ENCODE measurements around the gene TMA7B. TPM values are rescaled to one million over a fixed set of nuclear protein-coding genes. Genes with fewer than 3 reads are reported as not detected.

The TMA7B gene
- total RNA-seq, 4 donors from 2014 or later: not detected

GRCh38 chr22:39979458-39979857 is 19.3 kb downstream of the TMA7B start:
- H3K4me3 ChIP-seq: no peak overlapping the region
- TF ChIP-seq EP300 (IDR thresholded peaks at IDR 0.05) (no peak), CTCF (IDR thresholded peaks at IDR 0.05) (no peak), POLR2A (IDR thresholded peaks at IDR 0.05) (no peak)
- no peaks in the 10 kb centered on the region for H3K9me3 ChIP-seq
- H3K27me3 ChIP-seq: no peaks in the 10 kb centered on the region
- WGBS, 2 donors: 89 to 93% methylated on average over 5 of the region's 5 CpGs
- no peak overlapping the region for H3K27ac ChIP-seq
- no peaks in the 10 kb centered on the region for H3K36me3 ChIP-seq
- DNase-seq (ENCODE audit: low spot score in 2 of 2): no peak
- H3K4me1 ChIP-seq: no peaks in the 10 kb centered on the region

- H3K4me1 ChIP-seq: no peaks in the 10 kb centered on the region
- H3K27me3 ChIP-seq: no peaks in the 10 kb centered on the region
- WGBS, 2 donors: 70 to 75% methylated on average over 6 of the region's 6 CpGs
Observed at GRCh38 chr22:39980596-39980995, 20.4 kb downstream of the TMA7B start.

GRCh38 chr22:39983346-39983745 is 23.1 kb downstream of the TMA7B start:
- Histone ChIP-seq H3K27me3 (no peaks in the 10 kb centered on the region), H3K4me3 (no peak overlapping the region), H3K36me3 (no peaks in the 10 kb centered on the region), H3K4me1 (no peaks in the 10 kb centered on the region), H3K9me3 (no peaks in the 10 kb centered on the region), H3K27ac (no peak overlapping the region)
- 75 to 95% methylated on average over 4 of the region's 4 CpGs for WGBS, 2 donors
- DNase-seq (ENCODE audit: low spot score in 2 of 2): no peak
- TF ChIP-seq CTCF (IDR thresholded peaks at IDR 0.05) (no peak), EP300 (IDR thresholded peaks at IDR 0.05) (no peak), POLR2A (IDR thresholded peaks at IDR 0.05) (no peak)

More at GRCh38 chr22:39980596-39980995, 20.4 kb downstream of the TMA7B start:
- H3K27ac ChIP-seq: no peak overlapping the region
- DNase-seq (ENCODE audit: low spot score in 2 of 2): no peak
- H3K4me3 ChIP-seq: no peak overlapping the region
- no peaks in the 10 kb centered on the region for H3K9me3 ChIP-seq
- TF ChIP-seq POLR2A (IDR thresholded peaks at IDR 0.05): no peak
- TF ChIP-seq EP300 (IDR thresholded peaks at IDR 0.05): no peak
- TF ChIP-seq CTCF (IDR thresholded peaks at IDR 0.05): no peak
- H3K36me3 ChIP-seq: no peaks in the 10 kb centered on the region

GRCh38 chr22:39984006-39984405 is 23.8 kb downstream of the TMA7B start:
- DNase-seq (ENCODE audit: low spot score in 2 of 2): no peak
- H3K4me3 ChIP-seq: no peak overlapping the region
- H3K36me3 ChIP-seq: no peaks in the 10 kb centered on the region
- no peaks in the 10 kb centered on the region for H3K4me1 ChIP-seq
- H3K27ac ChIP-seq: no peak overlapping the region
- TF ChIP-seq EP300 (IDR thresholded peaks at IDR 0.05) (no peak), POLR2A (IDR thresholded peaks at IDR 0.05) (no peak), CTCF (IDR thresholded peaks at IDR 0.05) (no peak)
- 51 to 60% methylated on average over 2 of the region's 2 CpGs for WGBS, 2 donors
- no peaks in the 10 kb centered on the region for H3K9me3 ChIP-seq
- H3K27me3 ChIP-seq: no peaks in the 10 kb centered on the region

GRCh38 chr22:39984746-39985145 is 24.5 kb downstream of the TMA7B start:
- no peak for DNase-seq (ENCODE audit: low spot score in 2 of 2)
- no peak for TF ChIP-seq POLR2A (IDR thresholded peaks at IDR 0.05)
- 90 to 93% methylated on average over 2 of the region's 2 CpGs for WGBS, 2 donors

More at GRCh38 chr22:39984746-39985145, 24.5 kb downstream of the TMA7B start:
- H3K27me3 ChIP-seq: no peaks in the 10 kb centered on the region
- H3K9me3 ChIP-seq: no peaks in the 10 kb centered on the region
- no peak overlapping the region for H3K4me3 ChIP-seq
- H3K36me3 ChIP-seq: no peaks in the 10 kb centered on the region
- H3K27ac ChIP-seq: no peak overlapping the region
- no peaks in the 10 kb centered on the region for H3K4me1 ChIP-seq

All from tibial nerve (tissue), 4 donors.